Measurements from ENCODE around the gene ALCAM.

ALCAM gene

DNA sequence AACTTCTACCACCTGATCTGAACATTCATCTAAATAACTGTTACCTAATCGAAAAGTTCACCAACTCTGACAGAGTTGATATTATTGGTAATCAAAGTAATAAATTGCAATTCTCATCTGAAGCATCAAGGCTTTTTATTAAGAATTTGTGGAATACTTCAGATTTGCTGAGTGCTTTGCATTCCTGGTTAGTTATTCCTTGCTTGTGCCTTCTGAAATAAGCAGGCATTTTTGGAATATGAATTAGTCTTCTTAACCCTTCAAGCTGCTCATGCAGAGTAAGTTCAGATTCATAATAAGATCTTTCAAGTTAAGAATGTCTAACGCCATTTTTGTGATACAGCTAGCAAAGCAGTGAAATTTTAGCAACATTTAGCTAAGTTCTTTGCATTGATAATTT is 188.5 kb downstream of the ALCAM start:
- Histone ChIP-seq H3K27me3 (replicated peaks; ENCODE audit: control insufficient read depth, insufficient read depth, low read length) (no peaks in the 10 kb centered on the region), H3K36me3 (ENCODE audit: control insufficient read depth, insufficient read depth, low read length) (no peaks in the 10 kb centered on the region; the same call in none of the 2 replicates), H3K4me3 (replicated peaks; ENCODE audit: low read depth, low read length) (no peak overlapping the region)
- no peak for DNase-seq (ENCODE audit: extremely low read depth, insufficient read length)
- TF ChIP-seq, protein P1, sequence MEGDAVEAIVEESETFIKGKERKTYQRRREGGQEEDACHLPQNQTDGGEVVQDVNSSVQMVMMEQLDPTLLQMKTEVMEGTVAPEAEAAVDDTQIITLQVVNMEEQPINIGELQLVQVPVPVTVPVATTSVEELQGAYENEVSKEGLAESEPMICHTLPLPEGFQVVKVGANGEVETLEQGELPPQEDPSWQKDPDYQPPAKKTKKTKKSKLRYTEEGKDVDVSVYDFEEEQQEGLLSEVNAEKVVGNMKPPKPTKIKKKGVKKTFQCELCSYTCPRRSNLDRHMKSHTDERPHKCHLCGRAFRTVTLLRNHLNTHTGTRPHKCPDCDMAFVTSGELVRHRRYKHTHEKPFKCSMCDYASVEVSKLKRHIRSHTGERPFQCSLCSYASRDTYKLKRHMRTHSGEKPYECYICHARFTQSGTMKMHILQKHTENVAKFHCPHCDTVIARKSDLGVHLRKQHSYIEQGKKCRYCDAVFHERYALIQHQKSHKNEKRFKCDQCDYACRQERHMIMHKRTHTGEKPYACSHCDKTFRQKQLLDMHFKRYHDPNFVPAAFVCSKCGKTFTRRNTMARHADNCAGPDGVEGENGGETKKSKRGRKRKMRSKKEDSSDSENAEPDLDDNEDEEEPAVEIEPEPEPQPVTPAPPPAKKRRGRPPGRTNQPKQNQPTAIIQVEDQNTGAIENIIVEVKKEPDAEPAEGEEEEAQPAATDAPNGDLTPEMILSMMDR (IDR thresholded peaks at IDR 0.05; ENCODE audit: insufficient read depth, low read length, poor library complexity, severe bottlenecking), result no peak

DNA sequence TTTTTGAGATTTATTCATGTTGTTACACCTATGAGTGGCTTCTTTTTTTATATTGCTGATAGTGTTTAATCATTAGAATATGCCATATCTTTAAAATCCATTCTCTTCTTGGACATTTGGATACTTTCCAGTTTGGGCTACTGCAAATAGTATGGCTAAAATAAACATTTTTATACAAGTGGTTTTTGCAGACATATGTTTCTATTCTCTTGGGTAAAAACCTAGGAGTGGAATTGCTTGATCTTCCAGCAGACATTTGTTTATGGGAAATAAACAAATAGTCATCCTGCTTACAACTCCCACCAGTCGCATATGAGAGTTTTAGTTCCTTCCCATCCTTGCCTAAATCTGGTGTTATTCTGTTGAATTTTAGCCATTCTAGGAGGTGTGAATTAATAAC is 193.1 kb downstream of the ALCAM start:
- H3K27me3 ChIP-seq (replicated peaks; ENCODE audit: control insufficient read depth, insufficient read depth, low read length), result no peaks in the 10 kb centered on the region
- no peak overlapping the region for H3K4me3 ChIP-seq (replicated peaks; ENCODE audit: low read depth, low read length)
- DNase-seq (ENCODE audit: extremely low read depth, insufficient read length), result no peak
- no peaks in the 10 kb centered on the region; the same call in none of the 2 replicates for H3K36me3 ChIP-seq (ENCODE audit: control insufficient read depth, insufficient read depth, low read length)
- TF ChIP-seq, protein P1 (IDR thresholded peaks at IDR 0.05; ENCODE audit: insufficient read depth, low read length, poor library complexity, severe bottlenecking), result no peak

DNA sequence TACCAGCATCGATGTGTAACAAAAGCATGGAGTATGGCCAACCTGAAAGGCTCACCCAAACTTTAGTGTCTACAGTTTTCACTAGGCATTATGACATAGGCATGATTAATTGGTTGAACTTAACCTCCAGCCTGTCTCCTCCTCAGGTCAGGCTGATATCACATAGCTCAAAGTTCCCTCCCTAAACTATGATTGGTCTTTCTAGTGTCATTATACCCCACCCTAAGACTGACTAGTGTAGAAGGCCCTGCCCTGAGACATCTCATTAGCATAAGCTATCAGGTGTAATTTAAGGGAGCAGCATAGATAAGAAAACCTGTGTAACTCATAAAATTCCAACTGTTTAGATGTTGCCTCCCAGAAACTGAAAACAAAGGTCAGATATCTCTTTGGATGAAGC is 195.2 kb downstream of the ALCAM start:
- Histone ChIP-seq H3K4me3 (replicated peaks; ENCODE audit: low read depth, low read length) (no peak overlapping the region), H3K27me3 (replicated peaks; ENCODE audit: control insufficient read depth, insufficient read depth, low read length) (no peaks in the 10 kb centered on the region), H3K36me3 (ENCODE audit: control insufficient read depth, insufficient read depth, low read length) (no peaks in the 10 kb centered on the region; the same call in 1 of the 2 replicates)
- TF ChIP-seq, protein P1 (IDR thresholded peaks at IDR 0.05; ENCODE audit: insufficient read depth, low read length, poor library complexity, severe bottlenecking), result no peak
- DNase-seq (ENCODE audit: extremely low read depth, insufficient read length), result no peak

DNA sequence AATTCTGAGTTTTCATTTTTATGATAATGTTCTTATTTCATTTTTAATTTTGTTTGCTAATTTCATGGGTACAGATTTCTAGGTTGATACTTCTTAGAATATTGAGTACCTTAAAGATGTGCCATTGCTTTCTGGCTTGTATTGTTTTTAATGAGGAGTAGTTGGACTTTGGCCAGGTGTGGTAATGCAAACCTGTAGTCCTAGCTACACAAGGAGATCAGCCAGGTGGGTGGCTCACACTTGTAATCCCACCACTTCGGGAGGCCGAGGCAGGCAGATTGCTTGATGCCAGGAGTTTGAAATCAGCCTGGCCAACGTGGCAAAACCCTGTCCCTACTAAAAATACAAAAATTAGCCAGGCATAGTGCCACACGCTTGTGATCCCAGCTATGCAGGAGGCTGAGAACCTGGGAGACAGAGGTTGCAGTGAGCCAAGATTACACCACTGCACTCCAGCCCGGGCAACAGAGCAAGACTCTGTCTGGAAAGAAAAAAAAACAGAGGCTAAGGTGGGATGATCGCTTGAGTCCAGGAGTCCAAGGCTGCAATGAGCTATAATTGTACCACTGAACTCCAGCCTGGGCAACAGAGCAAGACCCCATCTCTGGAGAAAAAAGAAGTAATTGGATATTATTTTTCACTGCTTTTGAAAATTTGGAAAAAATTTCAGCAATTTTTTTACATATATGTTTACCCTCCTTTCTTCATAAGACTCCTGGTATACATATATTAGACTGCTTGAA is 198.0 kb downstream of the ALCAM start:
- TF ChIP-seq, protein P1 (IDR thresholded peaks at IDR 0.05; ENCODE audit: insufficient read depth, low read length, poor library complexity, severe bottlenecking), result no peak
- DNase-seq (ENCODE audit: extremely low read depth, insufficient read length), result no peak
- Histone ChIP-seq H3K36me3 (ENCODE audit: control insufficient read depth, insufficient read depth, low read length) (no peaks in the 10 kb centered on the region; the same call in 1 of the 2 replicates), H3K4me3 (replicated peaks; ENCODE audit: low read depth, low read length) (no peak overlapping the region), H3K27me3 (replicated peaks; ENCODE audit: control insufficient read depth, insufficient read depth, low read length) (no peaks in the 10 kb centered on the region)

DNA sequence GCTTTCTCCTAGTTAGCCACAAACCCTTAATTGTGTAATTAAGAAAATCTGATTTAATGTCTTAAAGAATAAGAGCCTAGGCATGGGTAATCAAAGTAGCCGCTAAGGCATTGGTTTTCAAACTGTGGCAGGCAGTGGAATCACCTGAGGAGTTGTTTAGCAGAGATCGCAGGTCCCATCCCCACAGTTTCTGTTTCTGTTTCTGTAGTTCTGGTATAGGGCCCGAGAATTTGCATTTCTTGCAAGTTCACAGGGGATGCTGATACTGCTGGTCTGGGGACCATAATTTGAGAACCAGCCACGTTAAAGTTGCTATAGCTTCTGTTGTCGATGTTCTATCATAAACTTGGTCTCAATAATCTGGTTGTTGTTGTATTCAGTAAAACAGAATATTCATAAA is 204.3 kb downstream of the ALCAM start:
- DNase-seq (ENCODE audit: extremely low read depth, insufficient read length), result no peak
- TF ChIP-seq, protein P1 (IDR thresholded peaks at IDR 0.05; ENCODE audit: insufficient read depth, low read length, poor library complexity, severe bottlenecking), result no peak
- no peaks in the 10 kb centered on the region for H3K36me3 ChIP-seq (ENCODE audit: control insufficient read depth, insufficient read depth, low read length)
- no peaks in the 10 kb centered on the region for H3K27me3 ChIP-seq (replicated peaks; ENCODE audit: control insufficient read depth, insufficient read depth, low read length)
- H3K4me3 ChIP-seq (replicated peaks; ENCODE audit: low read depth, low read length), result no peak overlapping the region

Data from GM06990 (cell line).